OCI-LY7 (cell line): ENCODE measurements around the gene NRIP1. TPM values are rescaled to one million over a fixed set of nuclear protein-coding genes. Genes with fewer than 3 reads are reported as not detected.

Experiments
- BruUV-seq: library from RNA; stranded (reverse); fragments of 400-500 nt; replicated peaks from 2 replicates; lab custom pipeline; 2021; lab: Mats Ljungman, UMichigan
- CTCF ChIA-PET: fragments of 300-600 bp; sonication (Branson Sonifier 250); formaldehyde crosslinking; loops from one replicate; lab custom pipeline; 2022; ENCODE audit warnings: antibody characterized with exemption; ENCODE audit not compliant: unreplicated experiment; lab: Charles Lee
- POLR2A ChIA-PET: fragments of 300-600 bp; sonication (Branson Sonifier 250); formaldehyde crosslinking; loops from one replicate; lab custom pipeline; 2022; ENCODE audit warnings: antibody characterized with exemption; lab: Charles Lee
- DNase-seq: peaks from one replicate; pipeline ENCODE4 v3.0.0-alpha.2; 2015; ENCODE audit warnings: low spot score
- H2AFZ ChIP-seq: fragments of 200-600 bp; sonication (generic), shearing (Covaris generic); 2 replicates; pipeline ENCODE4 v1.6.1; 2014; ENCODE audit warnings: mild to moderate bottlenecking, antibody characterized with exemption, low read length, moderate library complexity
- H3K27ac ChIP-seq: fragments of 200-600 bp; sonication (generic); 2 replicates; pipeline ENCODE4 v1.5.1; 2014; ENCODE audit warnings: mixed run types, low read depth, mild to moderate bottlenecking, moderate library complexity, low read length, inconsistent platforms; ENCODE audit not compliant: poor library complexity, severe bottlenecking
- H3K36me3 ChIP-seq: fragments of 200-600 bp; sonication (generic); 2 replicates; pipeline ENCODE4 v1.6.1; 2014; ENCODE audit warnings: mild to moderate bottlenecking, antibody characterized with exemption, low read length, moderate library complexity, mixed read lengths; ENCODE audit not compliant: insufficient read depth
- H3K4me1 ChIP-seq: fragments of 200-600 bp; sonication (generic); 2 replicates; pipeline ENCODE4 v1.5.1; 2014; ENCODE audit warnings: mild to moderate bottlenecking, low read length; ENCODE audit not compliant: insufficient read depth, poor library complexity, severe bottlenecking
- H3K4me2 ChIP-seq: fragments of 200-600 bp; sonication (generic); 2 replicates; pipeline ENCODE4 v1.6.1; 2014; ENCODE audit warnings: mild to moderate bottlenecking, low read length
- H3K4me3 ChIP-seq: fragments of 200-600 bp; sonication (generic); 2 replicates; pipeline ENCODE4 v1.5.1; 2014; ENCODE audit warnings: mild to moderate bottlenecking, low read depth, low read length; ENCODE audit not compliant: poor library complexity, severe bottlenecking
- H3K79me2 ChIP-seq: fragments of 200-600 bp; sonication (generic); 2 replicates; pipeline ENCODE4 v1.6.1; 2016; ENCODE audit warnings: low read depth, mild to moderate bottlenecking, low read length, moderate library complexity, mixed read lengths; ENCODE audit not compliant: insufficient read depth
- H3K9me2 ChIP-seq: fragments of 200-600 bp; sonication (generic); 2 replicates; pipeline ENCODE4 v1.6.1; 2016; ENCODE audit warnings: mild to moderate bottlenecking, low read length, mixed read lengths; ENCODE audit not compliant: insufficient read depth
- H3K9me3 ChIP-seq: fragments of 200-600 bp; sonication (generic); 2 replicates; pipeline ENCODE4 v1.6.1; 2014; ENCODE audit warnings: mild to moderate bottlenecking, mixed run types, low read length, mixed read lengths
- H4K20me1 ChIP-seq: fragments of 200-600 bp; sonication (generic); 2 replicates; pipeline ENCODE4 v1.6.1; 2014; ENCODE audit warnings: mild to moderate bottlenecking, antibody characterized with exemption, low read length, moderate library complexity, mixed read lengths; ENCODE audit not compliant: insufficient read depth
- CTCF ChIP-seq: fragments of 200-600 bp; sonication (generic); conservative IDR thresholded peaks from 2 replicates; pipeline ENCODE4 v1.5.1; 2014; ENCODE audit warnings: mild to moderate bottlenecking, antibody characterized with exemption, low read length, moderate library complexity, mixed read lengths
- EZH2phosphoT487 ChIP-seq: fragments of 200-600 bp; sonication (generic); IDR thresholded peaks from 2 replicates; pipeline ENCODE4 v1.6.1; 2018; ENCODE audit warnings: low read depth, borderline replicate concordance, mild to moderate bottlenecking, mixed run types, antibody characterized with exemption, low read length, moderate library complexity, mixed read lengths
- intact Hi-C: fragments of 100-400 bp; cut with micrococcal nuclease; formaldehyde crosslinking; loops from one replicate; pipeline ENCODE4 v1.10.0; 2022; ENCODE audit not compliant: unreplicated experiment
- total RNA-seq, 2 experiments: library from RNA; depleted of rRNA in 1 of 2; stranded (reverse); fragments of >200 nt in 1 of 2; shearing (Covaris generic) in 1 of 2; gene quantifications; 2 replicates each; pipeline ENCODE4 v1.2.3, GENCODE V29; 2014 to 2022

The NRIP1 gene
- total RNA-seq, 2 experiments from 2014 or later: not detected

GRCh38 chr21:15098181-15098580 lies 33.4 kb upstream of the NRIP1 start:
- no peak for DNase-seq

GRCh38 chr21:15097580-15097979 lies 32.8 kb upstream of the NRIP1 start:
- Histone ChIP-seq H3K9me2 (no peaks in the 10 kb centered on the region), H3K36me3 (no peaks in the 10 kb centered on the region), H3K4me3 (no peak overlapping the region), H3K27ac (no peak overlapping the region), H2AFZ (no peak overlapping the region), H4K20me1 (no peaks in the 10 kb centered on the region), H3K79me2 (no peaks in the 10 kb centered on the region), H3K9me3 (no peaks in the 10 kb centered on the region), H3K4me1 (no peaks in the 10 kb centered on the region), H3K4me2 (no peak overlapping the region)
- ChIA-PET POLR2A (interaction anchor here (0.7 kb wide), 1 partner anchor 779 kb away, joined by 5 read pairs; no protein-coding TSS in a partner anchor), CTCF (no interaction called here)
- BruUV-seq: no TSS peak
- DNase-seq: no peak
- intact Hi-C loops: no loop called here
- TF ChIP-seq EZH2phosphoT487 (no peak), CTCF (no peak)

More at GRCh38 chr21:15098181-15098580, 33.4 kb upstream of the NRIP1 start:
- no peak overlapping the region for H2AFZ ChIP-seq
- H3K9me3 ChIP-seq: no peaks in the 10 kb centered on the region
- ChIA-PET CTCF (no interaction called here), POLR2A (interaction anchor here (0.6 to 0.9 kb wide), 3 partner anchors 17 to 778 kb away, joined by 3 to 5 read pairs (median 4); no protein-coding TSS in a partner anchor)
- H3K4me1 ChIP-seq: no peaks in the 10 kb centered on the region
- no peak overlapping the region for H3K27ac ChIP-seq
- no peak overlapping the region for H3K4me2 ChIP-seq
- H3K79me2 ChIP-seq: no peaks in the 10 kb centered on the region
- H3K36me3 ChIP-seq: no peaks in the 10 kb centered on the region
- no peaks in the 10 kb centered on the region for H3K9me2 ChIP-seq
- TF ChIP-seq CTCF: no peak
- no peak for TF ChIP-seq EZH2phosphoT487
- intact Hi-C loops: no loop called here
- H4K20me1 ChIP-seq: no peaks in the 10 kb centered on the region
- no TSS peak for BruUV-seq
- no peak overlapping the region for H3K4me3 ChIP-seq

- Histone ChIP-seq H4K20me1 (no peaks in the 10 kb centered on the region), H3K4me1 (no peaks in the 10 kb centered on the region), H3K27ac (no peak overlapping the region), H3K9me3 (no peaks in the 10 kb centered on the region), H3K4me3 (no peak overlapping the region), H2AFZ (no peak overlapping the region), H3K9me2 (no peaks in the 10 kb centered on the region), H3K4me2 (no peak overlapping the region), H3K79me2 (no peaks in the 10 kb centered on the region), H3K36me3 (no peaks in the 10 kb centered on the region)
- no TSS peak for BruUV-seq
- TF ChIP-seq CTCF (no peak), EZH2phosphoT487 (no peak)
- ChIA-PET POLR2A (interaction anchor here (1.4 kb wide), 1 partner anchor 8 kb away, joined by 9 read pairs; no protein-coding TSS in a partner anchor), CTCF (no interaction called here)
- intact Hi-C loops: no loop called here
- DNase-seq: no peak
Observed at GRCh38 chr21:15096146-15096545, 31.3 kb upstream of the NRIP1 start.
